Kidney epithelial cell (primary cell): Measurements from ENCODE around the gene TRIM63. TPM values are rescaled to one million over a fixed set of nuclear protein-coding genes. Genes with fewer than 3 reads are reported as not detected.
"Not testable (repeated sequence)": the region's sequence is repeated elsewhere in the genome, so short reads cannot be mapped to it uniquely, and the experiment has no call there.

Experiments
- DNase-seq: peaks from one replicate; pipeline ENCODE4 v3.0.0-alpha.2; 2010; ENCODE audit warnings: low read depth
- H3K27me3 ChIP-seq: 2 replicates; pipeline ENCODE4 v1.6.0; 2011; ENCODE audit warnings: low read length; ENCODE audit not compliant: control insufficient read depth, insufficient read depth
- H3K36me3 ChIP-seq: 2 replicates; pipeline ENCODE4 v1.5.1; 2011; ENCODE audit warnings: low read length; ENCODE audit not compliant: control insufficient read depth, insufficient read depth
- H3K4me3 ChIP-seq: 2 replicates; pipeline ENCODE4 v1.5.1; 2011; ENCODE audit warnings: low read depth, mild to moderate bottlenecking, control low read depth, low read length
- CTCF ChIP-seq: IDR thresholded peaks from 2 replicates; pipeline ENCODE4 v1.5.1; 2011; ENCODE audit warnings: mild to moderate bottlenecking, moderate library complexity, low read length, control low read depth, inconsistent platforms; ENCODE audit not compliant: insufficient read depth, poor library complexity, severe bottlenecking
- total RNA-seq: library from RNA; depleted of rRNA; stranded (reverse); fragments of >200 nt; gene quantifications from 2 replicates; pipeline ENCODE4 v1.2.3, GENCODE V29; 2015

The TRIM63 gene
- total RNA-seq, 1 donor from 2014 or later: not detected

GRCh38 chr1:26097696-26098095 lies 30.3 kb upstream of the TRIM63 start:
- Histone ChIP-seq H3K36me3 (no peaks in the 10 kb centered on the region), H3K27me3 (peaks cover 2% of the 10 kb centered on the region), H3K4me3 (no peak overlapping the region)
- no peak for DNase-seq
- no peak for TF ChIP-seq CTCF

GRCh38 chr1:26096471-26096870 lies 29.0 kb upstream of the TRIM63 start:
- no peak for TF ChIP-seq CTCF
- H3K36me3 ChIP-seq: no peaks in the 10 kb centered on the region
- peaks cover 2% of the 10 kb centered on the region for H3K27me3 ChIP-seq
- no peak for DNase-seq
- H3K4me3 ChIP-seq: no peak overlapping the region

GRCh38 chr1:26094677-26095383 lies 27.4 kb upstream of the TRIM63 start:
- Histone ChIP-seq H3K36me3 (no peaks in the 10 kb centered on the region), H3K27me3 (peaks cover 2% of the 10 kb centered on the region), H3K4me3 (no peak overlapping the region)
- DNase-seq: no peak
- TF ChIP-seq CTCF: peak; percentile 11

- DNase-seq: no peak
- peaks cover 2% of the 10 kb centered on the region for H3K27me3 ChIP-seq
- no peak overlapping the region for H3K4me3 ChIP-seq
- no peaks in the 10 kb centered on the region for H3K36me3 ChIP-seq
- no peak for TF ChIP-seq CTCF
These were observed 26.7 kb upstream of the TRIM63 start for GRCh38 chr1:26094076-26094669.

GRCh38 chr1:26093569-26093968 lies 26.1 kb upstream of the TRIM63 start:
- not testable (repeated sequence) for H3K27me3 ChIP-seq, DNase-seq, H3K4me3 ChIP-seq

GRCh38 chr1:26092422-26092821 lies 25.0 kb upstream of the TRIM63 start:
- Histone ChIP-seq H3K27me3 (peaks cover 2% of the 10 kb centered on the region), H3K4me3 (no peak overlapping the region), H3K36me3 (no peaks in the 10 kb centered on the region)
- no peak for TF ChIP-seq CTCF
- DNase-seq: no peak

More at GRCh38 chr1:26093569-26093968, 26.1 kb upstream of the TRIM63 start:
- not testable (repeated sequence) for H3K36me3 ChIP-seq
